OCI-LY7 (cell line): ENCODE measurements around the gene CREB3L1.

Source experiments
- CTCF ChIP-seq: fragments of 200-600 bp; sonication (generic); conservative IDR thresholded peaks from 2 replicates; pipeline ENCODE4 v1.5.1; 2014; ENCODE audit warnings: mild to moderate bottlenecking, antibody characterized with exemption, low read length, moderate library complexity, mixed read lengths
- EZH2phosphoT487 ChIP-seq: fragments of 200-600 bp; sonication (generic); IDR thresholded peaks from 2 replicates; pipeline ENCODE4 v1.6.1; 2018; ENCODE audit warnings: low read depth, borderline replicate concordance, mild to moderate bottlenecking, mixed run types, antibody characterized with exemption, low read length, moderate library complexity, mixed read lengths

GRCh38 chr11:46264030-46264429, 13.4 kb upstream of the CREB3L1 start:
- TF ChIP-seq CTCF (no peak), EZH2phosphoT487 (no peak)
